H1 (cell line): ENCODE data around the gene AHNAK2. TPM values are rescaled to one million over a fixed set of nuclear protein-coding genes. Genes with fewer than 3 reads are reported as not detected.
A peak's percentile ranks its signal among the peaks of the same experiment; 100 is the strongest.

Experiments
- CEBPB ChIP-seq: IDR thresholded peaks from 2 replicates; pipeline ENCODE4 v1.6.1; 2012; ENCODE audit warnings: low read depth, low read length
- CHD1 ChIP-seq: IDR thresholded peaks from 2 replicates; pipeline ENCODE4 v1.6.1; 2012; ENCODE audit warnings: low read depth, low read length, improper control_type of control experiment
- CREB1 ChIP-seq: IDR thresholded peaks from 2 replicates; pipeline ENCODE4 v1.6.1; 2012; ENCODE audit warnings: inconsistent platforms
- CTBP2 ChIP-seq: IDR thresholded peaks from 2 replicates; pipeline ENCODE4 v1.7.0; 2011; ENCODE audit warnings: borderline replicate concordance, mild to moderate bottlenecking, moderate library complexity, mixed read lengths, low read length; ENCODE audit not compliant: insufficient read depth, insufficient read length
- EP300 ChIP-seq, 2 experiments: IDR thresholded peaks; 1 replicate in 1 of 2; 2 replicates in 1 of 2; pipeline ENCODE4 v1.6.1; 2011 to 2012; ENCODE audit warnings: low read depth in 2 of 2, low read length in 2 of 2, mild to moderate bottlenecking in 2 of 2, borderline replicate concordance in 1 of 2, inconsistent platforms in 1 of 2, moderate library complexity in 1 of 2
- EZH2 ChIP-seq: fragments of 200-600 bp; sonication (generic); IDR thresholded peaks from 2 replicates; pipeline ENCODE4 v1.7.1; 2012; ENCODE audit warnings: low read depth, mild to moderate bottlenecking, moderate library complexity, low read length, inconsistent platforms; ENCODE audit not compliant: severe bottlenecking
- FOSL1 ChIP-seq: IDR thresholded peaks from 2 replicates; pipeline ENCODE4 v1.6.1; 2011; ENCODE audit warnings: mild to moderate bottlenecking, low read depth, low read length, moderate library complexity; ENCODE audit not compliant: insufficient read depth
- GABPA ChIP-seq: IDR thresholded peaks from 2 replicates; pipeline ENCODE4 v1.6.1; 2011; ENCODE audit warnings: mild to moderate bottlenecking, low read length, moderate library complexity, borderline replicate concordance; ENCODE audit not compliant: insufficient read depth
- KDM4A ChIP-seq: IDR thresholded peaks from one replicate; pipeline ENCODE4 v1.7.1; 2012; ENCODE audit warnings: low read depth, mild to moderate bottlenecking, moderate library complexity, low read length, inconsistent platforms; ENCODE audit not compliant: severe bottlenecking
- NANOG ChIP-seq: IDR thresholded peaks from 2 replicates; pipeline ENCODE4 v1.6.1; 2011; ENCODE audit warnings: low read length, low read depth, mild to moderate bottlenecking, inconsistent platforms; ENCODE audit not compliant: insufficient read depth, poor library complexity, severe bottlenecking
- NRF1 ChIP-seq: IDR thresholded peaks from 2 replicates; pipeline ENCODE4 v1.6.1; 2011; ENCODE audit warnings: mild to moderate bottlenecking, low read depth, low read length, improper control_type of control experiment
- POLR2AphosphoS5 ChIP-seq: IDR thresholded peaks from 2 replicates; pipeline ENCODE4 v1.6.1; 2011; ENCODE audit warnings: low read depth, low read length
- RXRA ChIP-seq: IDR thresholded peaks from 2 replicates; pipeline ENCODE4 v1.6.1; 2011; ENCODE audit warnings: low read depth, mild to moderate bottlenecking, low read length, moderate library complexity; ENCODE audit not compliant: insufficient read depth
- SIN3A ChIP-seq, 2 experiments: IDR thresholded peaks in 1 of 2; conservative IDR thresholded peaks in 1 of 2; 2 replicates each; pipeline ENCODE4 v1.6.1; 2011 to 2012; ENCODE audit warnings: low read length in 2 of 2, improper control_type of control experiment in 1 of 2, low read depth in 1 of 2, mild to moderate bottlenecking in 1 of 2
- SP4 ChIP-seq: IDR thresholded peaks from 2 replicates; pipeline ENCODE4 v1.6.1; 2012; ENCODE audit warnings: low read length, inconsistent platforms
- SRF ChIP-seq: IDR thresholded peaks from 2 replicates; pipeline ENCODE4 v1.6.1; 2011; ENCODE audit warnings: mild to moderate bottlenecking, low read depth, low read length, moderate library complexity
- SUZ12 ChIP-seq: fragments of 200-600 bp; sonication (generic); IDR thresholded peaks from 2 replicates; pipeline ENCODE4 v1.6.1; 2012; ENCODE audit warnings: mild to moderate bottlenecking, inconsistent platforms, low read length, moderate library complexity, mixed read lengths
- TAF7 ChIP-seq: optimal IDR thresholded peaks from 2 replicates; pipeline ENCODE3; 2011; ENCODE audit warnings: low read depth, mild to moderate bottlenecking, inconsistent platforms, low read length, moderate library complexity, borderline replicate concordance
- TBP ChIP-seq: IDR thresholded peaks from 2 replicates; pipeline ENCODE4 v1.6.1; 2011; ENCODE audit warnings: low read depth, low read length, improper control_type of control experiment
- TEAD4 ChIP-seq: IDR thresholded peaks from 2 replicates; pipeline ENCODE4 v1.6.1; 2012; ENCODE audit warnings: low read depth, low read length, inconsistent platforms, mixed read lengths
- ZNF274 ChIP-seq: IDR thresholded peaks from 2 replicates; pipeline ENCODE4 v1.7.0; 2012; ENCODE audit warnings: low read length, borderline replicate concordance; ENCODE audit errors: extremely low read depth
- polyA plus RNA-seq, 7 experiments: library from polyadenylated mRNA; depleted of rRNA in 3 of 7; stranded (reverse) in 5 of 7; unstranded in 2 of 7; fragments of >200 nt in 5 of 7; fragments of 200-250 nt in 2 of 7; gene quantifications; 1 replicate in 5 of 7; 2 replicates in 1 of 7; 4 replicates in 1 of 7; pipeline versions ENCODE4 v1.2.1 to v1.2.3, GENCODE V29; 2011 to 2013; ENCODE audit warnings: missing spikeins in 2 of 7, mixed read lengths in 2 of 7
- total RNA-seq: library from RNA; stranded (reverse); fragmentation: NEBNext Ultra II Directional; extraction: Animal tissue kit (Norgen Biotek cat#: 25700); gene quantifications from 2 replicates; pipeline ENCODE4 v1.2.1, GENCODE V29; 2021
- TF ChIP-seq, protein P1 (sequence below): IDR thresholded peaks from 2 replicates; pipeline ENCODE4 v1.6.1; 2012; ENCODE audit warnings: inconsistent platforms

Gene AHNAK2
- total and polyA plus RNA-seq, 2 of the 8 experiments (the other 6 are each of a cell fraction or from before 2014, with no cell fraction given) = 0.95 to 2.0 TPM

- TF ChIP-seq EZH2 (peak; percentile 81), TEAD4 (peak; percentile 15; the same call in 1 of the 2 replicates), RXRA (no peak), FOSL1 (no peak), TAF7 (peak; percentile 33), EP300 (IDR thresholded peaks at IDR 0.05; ENCODE audit: borderline replicate concordance in 1 of 2, low read depth in 2 of 2, low read length in 2 of 2) (no peak), POLR2AphosphoS5 (no peak), GABPA (peak; percentile 55; the same call in 1 of the 2 replicates), TBP (no peak), SP4 (no peak), CHD1 (no peak), ZNF274 (no peak), NRF1 (no peak), SIN3A (conservative IDR thresholded peaks at IDR 0.05 in 1 of 2, IDR thresholded peaks at IDR 0.05 in 1 of 2; ENCODE audit: low read depth in 1 of 2, low read length in 2 of 2) (no peak; a peak in 1 of 4 replicates), SUZ12 (peak; percentile 87), CREB1 (peak; percentile 28; the same call in 1 of the 2 replicates), CTBP2 (no peak), CEBPB (no peak), NANOG (no peak), SRF (no peak), KDM4A (no peak)
- TF ChIP-seq, protein P1, sequence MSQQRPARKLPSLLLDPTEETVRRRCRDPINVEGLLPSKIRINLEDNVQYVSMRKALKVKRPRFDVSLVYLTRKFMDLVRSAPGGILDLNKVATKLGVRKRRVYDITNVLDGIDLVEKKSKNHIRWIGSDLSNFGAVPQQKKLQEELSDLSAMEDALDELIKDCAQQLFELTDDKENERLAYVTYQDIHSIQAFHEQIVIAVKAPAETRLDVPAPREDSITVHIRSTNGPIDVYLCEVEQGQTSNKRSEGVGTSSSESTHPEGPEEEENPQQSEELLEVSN = no peak; the same call in 1 of the 2 replicates
Observed at GRCh38 chr14:104932676-104933631, 45.2 kb downstream of the AHNAK2 start (continued).
